ENCODE measurements around the gene FAM219A.

Gene FAM219A

DNA sequence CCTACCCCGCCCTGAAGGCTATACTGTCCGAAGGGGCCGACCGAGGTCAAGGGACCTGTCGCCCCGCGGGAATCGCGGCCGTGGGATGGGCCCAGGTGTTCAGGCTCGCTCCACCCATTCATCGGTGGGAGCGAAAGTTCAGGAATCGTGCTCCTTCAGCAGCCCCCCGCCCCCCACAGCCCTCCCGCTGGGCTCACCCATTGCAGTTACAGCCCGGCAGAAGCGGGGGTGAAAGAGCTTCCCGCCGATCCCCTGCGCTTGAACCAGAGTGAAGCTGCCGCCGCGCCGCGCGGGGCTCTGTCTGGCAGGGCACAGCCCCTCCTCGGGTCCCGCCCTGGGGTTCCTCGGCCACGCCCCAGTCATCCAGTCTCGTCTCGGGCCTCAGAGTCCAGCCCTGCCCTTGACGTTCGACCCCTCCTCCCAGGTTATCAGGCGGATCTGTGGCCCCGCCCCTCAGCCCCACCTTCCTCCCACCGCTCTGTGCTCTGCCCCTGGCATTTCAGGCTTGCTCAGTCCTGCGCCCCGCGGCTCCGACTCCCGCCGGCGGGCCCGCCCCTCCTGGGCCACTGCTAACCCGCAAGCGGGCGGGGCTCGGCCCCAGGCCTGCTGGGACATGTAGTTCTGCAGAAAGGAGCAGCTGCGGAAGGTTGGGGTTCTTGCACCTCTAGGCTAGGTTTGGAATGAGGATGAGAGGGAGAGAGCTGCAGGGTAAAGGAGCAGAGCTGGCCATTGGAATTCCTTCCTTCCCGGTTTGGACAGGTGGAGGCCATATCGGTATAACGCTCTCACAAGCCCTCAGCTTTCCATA, 81.6 kb downstream of the FAM219A start, which contains the start of gene MYORG:
Gene MYORG, minus strand, starts transcription at position 303 of the 808 bp plus-strand sequence. CDS start 3,955 bp downstream, outside the sequence.
- TF ChIP-seq CTCF (IDR thresholded peaks at IDR 0.05; ENCODE audit: low read depth, low read length): no peak
- DNase-seq (ENCODE audit: extremely low read depth, low read depth): peak; percentile 57

- no peak for TF ChIP-seq CTCF (IDR thresholded peaks at IDR 0.05; ENCODE audit: low read depth, low read length)
- DNase-seq (ENCODE audit: extremely low read depth, low read depth): no peak
These were observed 82.3 kb downstream of the FAM219A start for GRCh38 chr9:34375901-34376595.

GRCh38 chr9:34374905-34375552, 83.3 kb downstream of the FAM219A start:
- no peak for TF ChIP-seq CTCF (IDR thresholded peaks at IDR 0.05; ENCODE audit: low read depth, low read length)
- no peak for DNase-seq (ENCODE audit: extremely low read depth, low read depth)

GRCh38 chr9:34374339-34374738, 84.0 kb downstream of the FAM219A start:
- TF ChIP-seq CTCF (IDR thresholded peaks at IDR 0.05; ENCODE audit: low read depth, low read length): no peak

DNA sequence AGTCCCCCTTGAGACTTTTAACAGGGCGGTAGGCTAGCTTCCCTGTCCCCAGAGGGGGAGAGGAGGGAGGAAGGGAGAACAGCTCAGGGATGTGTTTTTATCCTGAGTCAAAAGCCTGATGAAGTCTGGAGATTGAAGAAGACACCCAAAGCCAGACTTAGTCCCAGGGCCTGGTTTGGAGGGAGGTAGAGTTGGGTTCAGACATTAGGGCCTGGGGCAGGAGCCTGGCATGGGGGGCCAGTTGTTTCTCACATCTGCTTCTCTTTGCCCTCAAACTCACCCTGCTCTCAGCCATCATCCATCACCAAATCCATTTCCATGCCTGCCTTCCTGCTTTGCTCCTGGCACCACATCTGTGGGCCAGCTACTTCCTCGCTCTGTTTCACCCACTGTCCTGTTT, 84.6 kb downstream of the FAM219A start:
- no peak for TF ChIP-seq CTCF (IDR thresholded peaks at IDR 0.05; ENCODE audit: low read depth, low read length)
- DNase-seq (ENCODE audit: extremely low read depth, low read depth): no peak

More at GRCh38 chr9:34374339-34374738, 84.0 kb downstream of the FAM219A start:
- DNase-seq (ENCODE audit: extremely low read depth, low read depth): no peak

DNA sequence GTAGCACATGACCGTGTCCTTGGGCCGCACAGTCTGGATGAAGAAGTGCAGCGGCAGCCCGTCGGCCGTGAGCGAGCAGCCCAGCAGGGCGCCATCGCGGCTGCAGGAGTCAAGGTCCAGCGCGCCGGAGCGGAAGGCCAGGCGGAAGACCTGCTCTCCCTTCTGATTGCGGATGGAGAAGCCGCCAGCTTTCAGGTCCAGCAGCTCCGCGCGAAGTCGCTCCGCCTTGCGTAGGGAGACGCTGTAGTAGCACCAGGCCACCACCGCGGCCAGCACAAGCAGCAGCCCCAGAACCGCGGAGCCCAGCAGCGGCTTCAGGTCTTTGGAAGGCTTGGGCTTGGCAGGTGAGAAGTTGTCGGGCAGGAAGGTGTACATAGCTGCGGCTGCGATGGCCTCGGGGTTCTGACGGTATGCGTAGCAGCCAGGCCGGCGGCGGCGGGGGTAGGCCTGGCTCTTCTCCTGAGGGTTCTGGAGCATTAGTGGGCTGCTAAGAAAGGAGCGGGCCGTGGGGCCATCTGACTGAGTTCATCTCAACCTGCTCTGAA, 85.8 kb downstream of the FAM219A start:
- no peak for DNase-seq (ENCODE audit: extremely low read depth, low read depth)
- TF ChIP-seq CTCF (IDR thresholded peaks at IDR 0.05; ENCODE audit: low read depth, low read length): no peak
